Right lobe of liver (tissue), 6 donors: ENCODE measurements around the gene PRKACA. TPM values are rescaled to one million over a fixed set of nuclear protein-coding genes. Genes with fewer than 3 reads are reported as not detected.

ENCODE experiments used
- ATAC-seq, 4 donors: fragments of 200-7000 bp; cut with Tn5 transposase; one replicate each; pipeline ENCODE4 v1.9.1; 2020; ENCODE audit warnings: mild to moderate bottlenecking in 4 of 4, moderate library complexity in 4 of 4
- DNase-seq, 3 donors: peaks; one replicate each; pipeline ENCODE4 v3.0.0-alpha.2; 2020
- H3K27ac ChIP-seq, 3 donors: fragments of 200-600 bp; one replicate each; pipeline ENCODE4 v1.8.0; 2022
- H3K27me3 ChIP-seq, 2 donors: fragments of 200-600 bp; one replicate each; pipeline ENCODE4 v1.8.0; 2022
- H3K36me3 ChIP-seq, 4 donors: fragments of 200-600 bp; sonication (generic) in 1 of 4; one replicate each; pipeline versions ENCODE4 v1.5.1 to v1.8.0; 2017 to 2022; ENCODE audit warnings: control low read depth in 1 of 4
- H3K4me1 ChIP-seq, 4 donors: fragments of 200-600 bp; sonication (generic) in 1 of 4; one replicate each; pipeline versions ENCODE4 v1.5.1 to v1.8.0; 2017 to 2022; ENCODE audit warnings: control low read depth in 1 of 4
- H3K4me3 ChIP-seq, 3 donors: fragments of 200-600 bp; one replicate each; pipeline ENCODE4 v1.8.0; 2022
- H3K9me3 ChIP-seq, 4 donors: fragments of 200-600 bp; sonication (generic) in 1 of 4; one replicate each; pipeline versions ENCODE4 v1.5.1 to v1.8.0; 2017 to 2022; ENCODE audit warnings: control low read depth in 1 of 4
- CTCF ChIP-seq, 4 donors: fragments of 200-600 bp in 3 of 4; fragments of 450-650 bp in 1 of 4; IDR thresholded peaks; one replicate each; pipeline versions ENCODE4 v1.5.1 to v1.8.0; 2016 to 2022; ENCODE audit warnings: antibody characterized with exemption in 4 of 4, mild to moderate bottlenecking in 2 of 4
- POLR2A ChIP-seq: fragments of 450-650 bp; IDR thresholded peaks from one replicate; pipeline ENCODE4 v1.6.1; 2017; ENCODE audit warnings: antibody characterized with exemption, mild to moderate bottlenecking
- WGBS: methylation state at CpG from one replicate; pipeline ENCODE4 v1.1.6; 2018; ENCODE audit warnings: low coverage, low lambda C conversion rate; ENCODE audit not compliant: insufficient coverage; ENCODE audit errors: missing lambda C conversion rate; 5-methylcytosine and 5-hydroxymethylcytosine counted together
- intact Hi-C, 2 donors: fragments of 100-400 bp; cut with DNase I; formaldehyde crosslinking; loops; one replicate each; pipeline versions ENCODE4 v1.11.2 to v1.14.1; 2022
- total RNA-seq, 6 experiments: library from RNA; depleted of rRNA in 2 of 6; stranded (reverse); fragments of >200 nt in 2 of 6; fragmentation: NEBNext Ultra II Directional in 3 of 6; extraction: Animal tissue kit (Norgen Biotek cat#: 25700) in 3 of 6; gene quantifications; one replicate each; pipeline versions ENCODE4 v1.1.0 to v1.2.4, GENCODE V29; 2016 to 2023
- donor health status: DM: no; HTN: yes; CAD: no.
- donor health status: DM: no; HTN: no; CAD: no.
- donor health status: DM: no; HTN: no; CAD: no.
- donor health status: DM: no; HTN: yes; CAD: no.
- donor health status: DM: no; HTN: yes; CAD: no.

Gene PRKACA
- total RNA-seq, 6 experiments from 2014 or later: 54.8 to 87.5 (median 63.1) TPM

GRCh38 chr19:14127929-14128509, 10.5 kb upstream of the PRKACA start:
- Histone ChIP-seq H3K9me3 (no peaks in the 10 kb centered on the region), H3K4me3 (no peak overlapping the region), H3K27me3 (no peaks in the 10 kb centered on the region), H3K36me3 (no peaks in the 10 kb centered on the region), H3K4me1 (peaks cover 0 to 14% (median 0%) of the 10 kb centered on the region in 4 donors), H3K27ac (peak overlapping the region in 1 of 3 donors; percentile 29)
- intact Hi-C loops: no loop called here
- DNase-seq: no peak
- TF ChIP-seq POLR2A (no peak), CTCF (IDR thresholded peaks at IDR 0.05) (no peak)
- WGBS: 43% methylated on average over 4 of the region's 4 CpGs
- ATAC-seq: peak; percentile 64 to 85 (median 70)

GRCh38 chr19:14127176-14127575, 9.6 kb upstream of the PRKACA start:
- TF ChIP-seq POLR2A (no peak), CTCF (IDR thresholded peaks at IDR 0.05) (no peak)
- Histone ChIP-seq H3K27me3 (no peaks in the 10 kb centered on the region), H3K9me3 (no peaks in the 10 kb centered on the region), H3K27ac (peak overlapping the region in 1 of 3 donors; percentile 29), H3K4me3 (no peak overlapping the region), H3K4me1 (peaks cover 0 to 14% (median 0%) of the 10 kb centered on the region in 4 donors), H3K36me3 (no peaks in the 10 kb centered on the region)
- ATAC-seq: peak; percentile 54 to 71 (median 66)
- WGBS: no CpG with 5 or more reads among the region's 8 CpGs
- intact Hi-C loops: no loop called here
- peak in 1 of 3 donors; percentile 68 for DNase-seq

GRCh38 chr19:14122924-14123323, 5.4 kb upstream of the PRKACA start:
- WGBS: 94% methylated on average over 6 of the region's 6 CpGs
- intact Hi-C loops: no loop called here
- Histone ChIP-seq H3K27me3 (no peaks in the 10 kb centered on the region), H3K4me3 (no peak overlapping the region), H3K4me1 (peaks cover 0 to 25% (median 8%) of the 10 kb centered on the region in 4 donors), H3K9me3 (no peaks in the 10 kb centered on the region), H3K27ac (no peak overlapping the region), H3K36me3 (no peaks in the 10 kb centered on the region)
- no peak for ATAC-seq
- TF ChIP-seq CTCF (IDR thresholded peaks at IDR 0.05) (no peak), POLR2A (no peak)
- no peak for DNase-seq

- Histone ChIP-seq H3K27ac (no peak overlapping the region), H3K4me1 (peaks cover 0 to 25% (median 14%) of the 10 kb centered on the region in 4 donors), H3K9me3 (no peaks in the 10 kb centered on the region), H3K27me3 (no peaks in the 10 kb centered on the region), H3K36me3 (no peaks in the 10 kb centered on the region), H3K4me3 (no peak overlapping the region)
- WGBS: no CpG with 5 or more reads among the region's 7 CpGs
- TF ChIP-seq CTCF (IDR thresholded peaks at IDR 0.05) (no peak), POLR2A (no peak)
- intact Hi-C loops: no loop called here
- DNase-seq: no peak
- no peak for ATAC-seq
These were observed 2.9 kb upstream of the PRKACA start for GRCh38 chr19:14120497-14120780.
